Panc1 (cell line): ENCODE results near the gene SCNN1B.

Experiments used
- CTCF ChIP-seq: fragments of 450-650 bp; IDR thresholded peaks from 2 replicates; pipeline ENCODE4 v1.5.1; 2017; ENCODE audit warnings: mild to moderate bottlenecking
- REST ChIP-seq, 2 experiments: IDR thresholded peaks; 2 replicates each; pipeline ENCODE4 v1.6.1; 2011 to 2012; ENCODE audit warnings: low read depth in 2 of 2, control low read depth in 1 of 2, low read length in 1 of 2, mild to moderate bottlenecking in 1 of 2, moderate library complexity in 1 of 2; ENCODE audit not compliant: insufficient read depth in 1 of 2

- no peak for TF ChIP-seq CTCF
- no peak for TF ChIP-seq REST (IDR thresholded peaks at IDR 0.05; ENCODE audit: insufficient read depth in 1 of 2, low read depth in 2 of 2, low read length in 1 of 2)
Observed at GRCh38 chr16:23284584-23284983, 17.5 kb upstream of the SCNN1B start.
